ENCODE measurements around the gene PNMA6E.

Gene PNMA6E

DNA sequence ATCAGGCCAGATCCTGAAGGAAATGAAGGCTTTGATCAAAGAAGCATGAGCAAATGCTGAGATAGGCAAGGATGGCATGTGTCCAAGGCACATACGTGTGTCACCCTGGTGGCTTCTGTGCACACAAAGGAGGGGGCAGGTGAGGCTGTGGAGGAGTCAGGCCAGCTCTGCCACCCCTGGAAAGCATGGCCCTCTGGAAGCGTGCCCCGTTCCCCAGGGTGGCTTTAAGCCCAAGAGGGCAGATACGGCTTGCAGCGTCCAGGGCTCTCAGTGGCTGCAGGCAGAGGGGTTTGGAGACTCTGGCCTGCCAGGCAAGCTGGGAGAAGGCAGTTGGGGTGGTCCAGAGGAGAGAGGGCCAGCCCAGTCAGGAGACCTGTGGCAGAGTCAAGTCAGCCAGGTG lies 25.6 kb downstream of the PNMA6E start:
- TF ChIP-seq, protein P1, sequence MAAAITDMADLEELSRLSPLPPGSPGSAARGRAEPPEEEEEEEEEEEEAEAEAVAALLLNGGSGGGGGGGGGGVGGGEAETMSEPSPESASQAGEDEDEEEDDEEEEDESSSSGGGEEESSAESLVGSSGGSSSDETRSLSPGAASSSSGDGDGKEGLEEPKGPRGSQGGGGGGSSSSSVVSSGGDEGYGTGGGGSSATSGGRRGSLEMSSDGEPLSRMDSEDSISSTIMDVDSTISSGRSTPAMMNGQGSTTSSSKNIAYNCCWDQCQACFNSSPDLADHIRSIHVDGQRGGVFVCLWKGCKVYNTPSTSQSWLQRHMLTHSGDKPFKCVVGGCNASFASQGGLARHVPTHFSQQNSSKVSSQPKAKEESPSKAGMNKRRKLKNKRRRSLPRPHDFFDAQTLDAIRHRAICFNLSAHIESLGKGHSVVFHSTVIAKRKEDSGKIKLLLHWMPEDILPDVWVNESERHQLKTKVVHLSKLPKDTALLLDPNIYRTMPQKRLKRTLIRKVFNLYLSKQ (tag by site-specific recombination; IDR thresholded peaks at IDR 0.05; ENCODE audit: borderline replicate concordance) = no peak
- TF ChIP-seq, protein P2, sequence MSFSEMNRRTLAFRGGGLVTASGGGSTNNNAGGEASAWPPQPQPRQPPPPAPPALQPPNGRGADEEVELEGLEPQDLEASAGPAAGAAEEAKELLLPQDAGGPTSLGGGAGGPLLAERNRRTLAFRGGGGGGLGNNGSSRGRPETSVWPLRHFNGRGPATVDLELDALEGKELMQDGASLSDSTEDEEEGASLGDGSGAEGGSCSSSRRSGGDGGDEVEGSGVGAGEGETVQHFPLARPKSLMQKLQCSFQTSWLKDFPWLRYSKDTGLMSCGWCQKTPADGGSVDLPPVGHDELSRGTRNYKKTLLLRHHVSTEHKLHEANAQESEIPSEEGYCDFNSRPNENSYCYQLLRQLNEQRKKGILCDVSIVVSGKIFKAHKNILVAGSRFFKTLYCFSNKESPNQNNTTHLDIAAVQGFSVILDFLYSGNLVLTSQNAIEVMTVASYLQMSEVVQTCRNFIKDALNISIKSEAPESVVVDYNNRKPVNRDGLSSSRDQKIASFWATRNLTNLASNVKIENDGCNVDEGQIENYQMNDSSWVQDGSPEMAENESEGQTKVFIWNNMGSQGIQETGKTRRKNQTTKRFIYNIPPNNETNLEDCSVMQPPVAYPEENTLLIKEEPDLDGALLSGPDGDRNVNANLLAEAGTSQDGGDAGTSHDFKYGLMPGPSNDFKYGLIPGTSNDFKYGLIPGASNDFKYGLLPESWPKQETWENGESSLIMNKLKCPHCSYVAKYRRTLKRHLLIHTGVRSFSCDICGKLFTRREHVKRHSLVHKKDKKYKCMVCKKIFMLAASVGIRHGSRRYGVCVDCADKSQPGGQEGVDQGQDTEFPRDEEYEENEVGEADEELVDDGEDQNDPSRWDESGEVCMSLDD (tag by site-specific recombination; IDR thresholded peaks at IDR 0.05) = no peak
- H3K4me1 ChIP-seq (ENCODE audit: control insufficient read depth, insufficient read depth, low read length) = no peaks in the 10 kb centered on the region
- no peaks in the 10 kb centered on the region for H3K36me3 ChIP-seq (ENCODE audit: control insufficient read depth in 2 of 2, insufficient read depth in 1 of 2, low read length in 2 of 2)
- no peak overlapping the region for H3K27ac ChIP-seq (ENCODE audit: extremely low read depth, low read depth, low read length)
- ChIA-PET POLR2A (no interaction called here), CTCF (no interaction called here)
- H3K4me3 ChIP-seq (ENCODE audit: low read depth, low read length) = no peak overlapping the region
- no peaks in the 10 kb centered on the region for H3K9me3 ChIP-seq (ENCODE audit: control insufficient read depth, insufficient read depth, low read depth, low read length)

DNA sequence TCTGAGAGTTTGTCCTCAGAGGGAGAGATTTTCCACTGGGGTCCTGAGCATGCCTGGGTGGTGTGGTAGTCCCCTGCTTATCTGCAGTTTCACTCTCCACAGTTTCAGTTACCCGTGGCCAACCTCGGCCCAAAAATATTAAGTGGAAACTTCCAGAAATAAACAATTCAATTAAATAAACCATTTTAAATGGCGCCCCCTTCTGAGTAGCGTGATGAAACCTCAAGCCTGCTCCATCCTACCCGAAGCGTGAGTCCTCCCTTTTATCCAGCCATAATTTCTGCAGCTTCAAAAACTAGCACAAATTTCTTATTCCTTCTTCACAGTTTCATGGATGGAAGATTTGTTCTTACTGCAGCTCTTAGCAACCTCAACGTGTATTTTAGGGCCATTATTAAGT lies 26.7 kb downstream of the PNMA6E start:
- POLR2A ChIA-PET = no interaction called here
- no peaks in the 10 kb centered on the region for H3K4me1 ChIP-seq (ENCODE audit: control insufficient read depth, insufficient read depth, low read length)
- TF ChIP-seq ZNF610 (tag by site-specific recombination; IDR thresholded peaks at IDR 0.05; ENCODE audit: borderline replicate concordance) = no peak
- TF ChIP-seq ZNF175 (tag by site-specific recombination; IDR thresholded peaks at IDR 0.05) = no peak
- no peak for TF ChIP-seq ZNF112 (tag by site-specific recombination; IDR thresholded peaks at IDR 0.05)
- no peak for TF ChIP-seq ZNF791 (tag by site-specific recombination; IDR thresholded peaks at IDR 0.05)
- TF ChIP-seq ZNF391 (tag by site-specific recombination; IDR thresholded peaks at IDR 0.05; ENCODE audit: borderline replicate concordance, low read depth) = no peak
- no peak for TF ChIP-seq ZNF426 (tag by site-specific recombination; IDR thresholded peaks at IDR 0.05)
- TF ChIP-seq ZNF624 (tag by site-specific recombination; IDR thresholded peaks at IDR 0.05) = no peak
- no peak for TF ChIP-seq HOXC10 (CRISPR knock-in tag; IDR thresholded peaks at IDR 0.05)
- no peak for TF ChIP-seq ZNF23 (tag by site-specific recombination; IDR thresholded peaks at IDR 0.05; ENCODE audit: borderline replicate concordance)
- TF ChIP-seq ZNF157 (tag by site-specific recombination; IDR thresholded peaks at IDR 0.05) = no peak
- no peak for TF ChIP-seq KLF1 (tag by site-specific recombination; IDR thresholded peaks at IDR 0.05)
- no peak for TF ChIP-seq ZNF558 (tag by site-specific recombination; IDR thresholded peaks at IDR 0.05)
- TF ChIP-seq ZNF184 (tag by site-specific recombination; IDR thresholded peaks at IDR 0.05) = no peak
- no peak overlapping the region for H3K27ac ChIP-seq (ENCODE audit: extremely low read depth, low read depth, low read length)
- CTCF ChIA-PET = interaction anchor here (0.7 kb wide), 1 partner anchor 42 kb away, joined by 4 read pairs; no protein-coding TSS in a partner anchor
- no peak overlapping the region for H3K4me3 ChIP-seq (ENCODE audit: low read depth, low read length)
- H3K36me3 ChIP-seq (ENCODE audit: control insufficient read depth in 2 of 2, insufficient read depth in 1 of 2, low read length in 2 of 2) = no peaks in the 10 kb centered on the region
- H3K9me3 ChIP-seq (ENCODE audit: control insufficient read depth, insufficient read depth, low read depth, low read length) = no peaks in the 10 kb centered on the region

DNA sequence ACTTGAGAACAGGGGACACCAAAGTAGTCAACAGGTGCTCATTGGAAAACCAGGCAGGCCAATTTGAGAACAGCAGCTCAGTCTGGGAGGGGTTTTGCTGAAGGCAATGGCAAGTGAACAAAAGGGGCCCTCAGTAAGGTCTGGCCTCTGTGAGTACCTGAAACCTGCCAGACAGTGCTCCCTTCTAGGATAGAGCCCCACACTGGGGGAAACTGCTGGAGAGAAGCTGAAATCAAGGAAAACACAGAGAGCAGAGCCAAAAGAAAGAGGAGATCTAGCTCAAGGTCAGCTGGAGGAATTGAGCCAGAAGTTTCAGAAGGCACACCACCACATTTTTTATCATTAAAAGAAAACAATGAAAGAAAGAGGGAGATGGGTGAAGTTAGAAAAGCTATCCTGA lies 28.2 kb downstream of the PNMA6E start:
- TF ChIP-seq SCRT2 (tag by site-specific recombination; IDR thresholded peaks at IDR 0.05) = peak; percentile 66
- no peak for TF ChIP-seq ZNF48 (tag by site-specific recombination; IDR thresholded peaks at IDR 0.05)
- Histone ChIP-seq H3K9me3 (ENCODE audit: control insufficient read depth, insufficient read depth, low read depth, low read length) (no peaks in the 10 kb centered on the region), H3K36me3 (ENCODE audit: control insufficient read depth in 2 of 2, insufficient read depth in 1 of 2, low read length in 2 of 2) (no peaks in the 10 kb centered on the region), H3K4me1 (ENCODE audit: control insufficient read depth, insufficient read depth, low read length) (no peaks in the 10 kb centered on the region), H3K27ac (ENCODE audit: extremely low read depth, low read depth, low read length) (no peak overlapping the region), H3K4me3 (ENCODE audit: low read depth, low read length) (no peak overlapping the region)
- ChIA-PET POLR2A (no interaction called here), CTCF (interaction anchor here (0.6 kb wide), 2 partner anchors 183 to 274 kb away, joined by 3 read pairs; no protein-coding TSS in a partner anchor)

All from HEK293 (cell line).